Measurements from ENCODE around the gene BBS1. TPM values are rescaled to one million over a fixed set of nuclear protein-coding genes. Genes with fewer than 3 reads are reported as not detected.

Gene BBS1
- total RNA-seq, 1 experiment from 2014 or later, result 29.8 TPM

- TF ChIP-seq ZBTB33 (IDR thresholded peaks at IDR 0.05; ENCODE audit: extremely low read depth, insufficient replicate concordance, low read length), result no peak
Measured at GRCh38 chr11:66562907-66563583, 52.6 kb downstream of the BBS1 start (continued).

- no peaks in the 10 kb centered on the region for H3K36me3 ChIP-seq (ENCODE audit: control insufficient read depth in 1 of 2, insufficient read depth in 2 of 2, low read length in 2 of 2)
- no peak for ATAC-seq
- H4K20me1 ChIP-seq (ENCODE audit: insufficient read depth), result no peaks in the 10 kb centered on the region
- intact Hi-C loops (cut with micrococcal nuclease), result no loop called here
- no peaks in the 10 kb centered on the region for H3K79me2 ChIP-seq (ENCODE audit: insufficient read depth, low read length)
- no peaks in the 10 kb centered on the region for H3K9me3 ChIP-seq (ENCODE audit: control insufficient read depth in 1 of 2, insufficient read depth in 1 of 2, low read depth in 1 of 2, low read length in 2 of 2)
- no peak overlapping the region for H3K4me3 ChIP-seq (replicated peaks in 1 of 2; ENCODE audit: low read depth in 1 of 2, low read length in 2 of 2)
- no peaks in the 10 kb centered on the region for H3K9me2 ChIP-seq (ENCODE audit: insufficient read depth)
- H3K27ac ChIP-seq (ENCODE audit: low read depth, low read length), result no peak overlapping the region
- DNase-seq (ENCODE audit: low read depth, low spot score), result no peak
- H3K9ac ChIP-seq (ENCODE audit: low read length), result no peak overlapping the region
- no peak overlapping the region for H3K4me2 ChIP-seq (ENCODE audit: low read length)
- no peaks in the 10 kb centered on the region for H3K27me3 ChIP-seq (ENCODE audit: insufficient read depth, low read length)
- no peak overlapping the region for H2AFZ ChIP-seq (ENCODE audit: low read depth, low read length, poor library complexity, severe bottlenecking)
- no TSS peak for BruUV-seq (replicated peaks)
- ChIA-PET POLR2A (no interaction called here), RAD21 (ENCODE audit: low non-redundant PET in 1 of 2, low total read pairs in 2 of 2, uncharacterized antibody in 2 of 2, unreplicated experiment in 2 of 2) (no interaction called here), CTCF (no interaction called here)
- no peaks in the 10 kb centered on the region for H3K4me1 ChIP-seq (ENCODE audit: control insufficient read depth in 1 of 2, insufficient read depth in 2 of 2, low read length in 2 of 2)
- TF ChIP-seq REST (IDR thresholded peaks at IDR 0.05; ENCODE audit: low read depth) (no peak), EZH2phosphoT487 (IDR thresholded peaks at IDR 0.05; ENCODE audit: borderline replicate concordance) (no peak), ZBTB33 (IDR thresholded peaks at IDR 0.05; ENCODE audit: extremely low read depth, insufficient replicate concordance, low read length) (no peak), CTCF (IDR thresholded peaks at IDR 0.05 in 2 of 3, conservative IDR thresholded peaks at IDR 0.05 in 1 of 3; ENCODE audit: borderline replicate concordance in 1 of 3, insufficient read depth in 1 of 3, low read depth in 2 of 3, low read length in 2 of 3) (no peak), JUND (IDR thresholded peaks at IDR 0.05) (no peak), FOSL1 (IDR thresholded peaks at IDR 0.05; ENCODE audit: low read depth) (no peak), YY1 (IDR thresholded peaks at IDR 0.05; ENCODE audit: extremely low read depth, insufficient replicate concordance, low read depth, low read length) (no peak), CBX3 (IDR thresholded peaks at IDR 0.05; ENCODE audit: low read depth) (no peak), RAD21 (IDR thresholded peaks at IDR 0.05; ENCODE audit: low read depth) (no peak), ELF1 (IDR thresholded peaks at IDR 0.05; ENCODE audit: borderline replicate concordance, low read depth) (no peak), POLR2A (IDR thresholded peaks at IDR 0.05; ENCODE audit: borderline replicate concordance, extremely low read depth, insufficient read depth, insufficient read length) (no peak), EGR1 (IDR thresholded peaks at IDR 0.05; ENCODE audit: low read depth) (no peak), MAX (IDR thresholded peaks at IDR 0.05) (no peak), TCF7L2 (IDR thresholded peaks at IDR 0.05; ENCODE audit: borderline replicate concordance, extremely low read depth, insufficient read depth, insufficient read length) (no peak)
Measured at GRCh38 chr11:66563832-66564231, 53.4 kb downstream of the BBS1 start.
